Activated T-helper 1 cell treated with Interleukin-2 at 50 U/mL for 16 hours (primary cell): ENCODE results near the gene ATP8B3.
"Not testable (repeated sequence)": the region's sequence is repeated elsewhere in the genome, so short reads cannot be mapped to it uniquely, and the experiment has no call there.

Experiments
- DNase-seq: peaks from one replicate; pipeline ENCODE4 v3.0.0-alpha.2; 2020; ENCODE audit warnings: low read depth

ATP8B3 gene

GRCh38 chr19:1769645-1769985 lies 42.5 kb downstream of the ATP8B3 start:
- DNase-seq = no peak

DNA sequence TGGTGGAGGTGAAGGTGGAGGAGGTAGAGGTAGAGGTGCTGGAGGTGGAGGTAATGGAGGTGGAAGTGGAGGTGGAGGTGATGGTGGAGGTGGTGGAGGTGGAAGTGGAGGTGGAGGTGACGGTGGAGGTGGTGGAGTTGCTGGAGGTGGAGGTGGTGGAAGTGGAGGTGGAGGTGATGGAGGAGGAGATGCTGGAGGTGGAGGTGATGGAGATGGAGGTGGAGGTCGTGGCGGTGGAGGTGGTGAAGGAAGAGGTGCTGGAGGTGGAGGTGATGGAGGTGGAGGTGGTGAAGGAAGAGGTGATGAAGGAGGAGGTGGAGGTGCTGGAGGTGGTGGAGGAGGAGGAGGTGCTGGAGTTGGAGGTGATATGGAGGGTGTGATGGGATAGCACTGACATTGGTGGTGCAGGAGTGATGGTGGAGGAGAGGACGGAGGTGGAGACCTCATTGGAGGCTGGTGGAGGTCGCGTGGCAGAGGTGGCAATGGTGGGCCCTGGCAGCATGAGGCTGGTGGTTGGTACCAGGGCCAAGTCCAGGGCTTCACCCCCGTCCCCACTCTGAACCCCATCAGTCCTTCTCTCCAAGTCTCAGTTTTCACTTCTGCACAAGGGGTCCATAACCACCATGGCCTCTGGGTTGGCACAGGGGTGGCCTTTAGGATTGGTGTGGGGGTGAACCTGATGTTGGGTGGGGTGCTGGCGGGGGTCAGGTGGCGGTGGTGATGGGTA lies 43.0 kb downstream of the ATP8B3 start:
- DNase-seq = no peak

GRCh38 chr19:1768248-1768647 lies 43.8 kb downstream of the ATP8B3 start:
- DNase-seq = no peak

DNA sequence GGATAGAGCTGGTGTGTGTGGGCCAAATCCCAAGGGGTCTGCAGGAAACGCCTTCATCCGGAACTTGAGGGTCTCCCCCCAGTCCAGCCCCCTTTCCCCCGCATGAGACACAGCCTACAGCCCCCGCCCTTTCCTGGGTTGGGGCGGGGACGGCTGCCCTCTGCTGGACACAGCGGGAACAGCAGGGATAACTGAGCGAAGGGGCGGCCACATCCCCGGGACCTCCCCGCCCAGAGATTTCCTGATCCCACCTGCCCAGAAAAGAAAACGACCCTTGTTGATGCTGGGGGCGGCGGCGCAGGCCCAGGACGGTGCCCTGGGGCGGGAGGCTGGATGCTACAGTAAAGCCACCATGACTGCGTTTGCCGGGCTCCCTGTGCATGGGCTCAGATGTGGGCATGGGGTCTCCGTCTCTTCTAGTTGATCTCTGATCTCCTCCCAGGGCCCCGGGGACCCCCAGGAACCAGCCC lies 44.6 kb downstream of the ATP8B3 start:
- peak; percentile 35 for DNase-seq

- DNase-seq = no peak
These were observed 45.2 kb downstream of the ATP8B3 start for GRCh38 chr19:1766800-1767352.

DNA sequence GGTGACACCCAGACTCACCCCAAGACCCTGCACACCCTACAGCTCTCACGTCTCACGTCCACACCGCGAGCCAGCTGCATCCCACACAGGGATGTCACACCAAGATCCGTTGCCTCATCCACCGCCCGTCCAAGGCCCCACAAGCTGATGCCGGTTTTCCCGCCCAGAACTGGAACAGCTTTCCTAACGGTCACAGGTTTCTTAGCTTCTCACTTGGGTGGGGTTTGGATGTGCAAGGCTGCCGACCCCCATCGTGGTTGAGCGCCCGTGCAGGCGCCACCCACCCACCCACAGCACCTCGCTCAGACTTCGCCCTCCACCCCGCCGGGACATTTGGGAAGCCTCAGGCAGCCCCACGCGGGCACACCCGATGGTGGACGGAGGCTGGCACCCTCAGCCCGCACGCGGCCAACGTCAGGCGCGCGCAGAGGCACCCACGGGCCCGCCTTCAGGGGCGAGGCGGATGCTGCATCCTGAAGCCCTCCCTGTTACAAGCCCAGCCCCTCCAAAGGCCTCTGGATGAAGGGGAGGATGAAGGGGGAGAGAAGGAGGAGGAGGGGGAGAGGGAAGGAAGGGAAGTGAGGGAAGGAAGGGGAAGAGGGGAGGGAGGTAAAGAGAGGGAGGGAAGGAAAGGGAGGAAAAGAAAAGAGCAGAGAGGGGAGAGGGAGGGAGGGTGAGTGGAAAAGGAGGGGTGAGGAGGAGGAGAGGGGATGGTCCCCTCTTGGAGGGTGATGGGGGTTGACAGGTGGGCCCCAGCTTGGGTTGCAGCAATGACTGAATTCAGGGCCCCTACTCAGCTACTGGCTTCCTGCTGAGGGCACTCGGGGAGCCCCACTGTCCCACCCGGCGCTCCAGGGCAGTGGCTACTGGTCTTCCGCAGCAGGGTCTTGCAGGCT lies 45.9 kb downstream of the ATP8B3 start:
- DNase-seq = no peak

GRCh38 chr19:1765232-1765903 lies 46.7 kb downstream of the ATP8B3 start:
- DNase-seq = no peak

- no peak for DNase-seq
These were observed 47.3 kb downstream of the ATP8B3 start for GRCh38 chr19:1764729-1765128.

DNA sequence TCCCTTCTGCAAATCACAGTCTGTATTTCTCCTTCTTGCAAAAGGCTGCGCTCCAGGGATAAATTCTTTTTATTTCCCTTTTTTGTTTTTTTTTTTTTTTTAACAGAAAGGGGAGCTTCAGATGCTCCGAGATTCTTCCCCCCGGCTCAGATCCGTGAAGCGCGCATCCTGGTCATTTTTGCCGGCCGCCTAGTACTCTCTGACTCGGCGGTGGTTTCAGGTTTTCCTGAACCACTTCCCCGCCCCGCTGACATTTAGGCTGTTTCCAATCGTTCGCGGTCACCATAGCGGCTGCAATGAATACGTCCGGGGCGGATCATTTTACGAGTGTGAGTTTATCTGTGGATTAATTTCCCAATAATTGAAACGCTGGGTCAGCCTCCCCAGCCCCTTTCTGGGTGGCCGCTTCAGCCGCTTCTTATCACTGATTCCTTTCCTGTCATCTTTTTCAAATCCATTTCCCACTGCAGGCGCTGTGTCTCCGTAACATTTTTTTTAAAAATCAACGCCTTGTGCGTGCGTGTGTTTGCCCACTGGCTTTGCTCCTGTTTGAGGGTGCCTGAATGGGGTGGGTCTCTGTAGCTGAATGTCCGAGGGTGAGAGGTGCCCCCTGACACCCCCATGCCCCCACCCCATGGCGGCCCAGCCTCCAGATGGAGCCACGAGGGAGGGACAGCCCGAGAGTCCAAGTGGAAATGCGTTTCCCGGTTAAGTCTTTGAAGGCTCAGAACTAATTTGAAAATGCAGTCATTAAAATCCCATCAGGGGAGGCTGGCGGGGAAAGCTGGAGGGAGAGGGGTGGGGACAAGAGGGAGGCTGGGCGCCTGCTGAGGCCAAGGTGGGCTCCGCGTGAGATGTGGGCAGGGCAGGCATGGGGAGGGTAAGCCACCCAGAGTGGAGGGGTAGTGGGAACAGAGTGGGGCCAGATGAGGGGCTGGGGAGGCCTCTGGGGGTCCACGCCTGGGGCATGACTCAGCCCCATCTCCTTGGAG lies 48.1 kb downstream of the ATP8B3 start:
- DNase-seq = no peak

- no peak for DNase-seq
These were observed 49.6 kb downstream of the ATP8B3 start for GRCh38 chr19:1762243-1763117.

DNA sequence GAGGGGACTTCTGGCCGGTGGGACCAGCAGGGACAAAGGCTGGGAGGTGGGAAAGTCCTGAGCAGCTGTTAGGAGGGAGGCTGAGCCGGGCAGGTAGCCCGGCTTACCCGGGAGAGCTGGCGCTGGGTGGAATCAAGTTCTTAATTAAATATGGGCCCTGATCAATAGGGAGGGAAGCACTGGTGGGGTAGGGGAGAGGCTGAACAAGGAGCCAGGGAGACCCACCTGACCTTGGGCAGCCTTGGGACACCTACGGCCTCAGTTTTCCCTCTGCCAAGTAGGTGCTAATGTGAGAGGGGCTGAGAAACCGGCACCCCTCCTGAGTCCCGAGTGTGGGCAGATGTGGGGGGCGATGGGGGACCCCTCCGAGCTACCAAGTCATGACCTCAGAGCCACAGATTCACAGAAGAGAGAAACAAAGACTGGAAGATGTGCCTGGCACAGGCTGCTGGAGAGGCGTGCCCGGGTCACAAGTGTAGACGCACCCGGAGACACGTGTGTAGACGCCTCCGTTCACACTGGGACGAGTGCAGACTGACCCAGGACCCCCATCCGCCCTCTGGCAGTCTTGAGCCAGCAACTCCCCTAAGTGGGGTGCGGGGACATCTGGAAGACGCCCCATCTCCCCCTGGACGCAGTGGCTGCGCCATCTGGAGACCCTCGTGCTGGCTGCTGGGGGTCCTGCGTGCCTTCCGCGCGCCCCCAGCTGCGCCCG lies 50.4 kb downstream of the ATP8B3 start:
- DNase-seq = no peak

DNA sequence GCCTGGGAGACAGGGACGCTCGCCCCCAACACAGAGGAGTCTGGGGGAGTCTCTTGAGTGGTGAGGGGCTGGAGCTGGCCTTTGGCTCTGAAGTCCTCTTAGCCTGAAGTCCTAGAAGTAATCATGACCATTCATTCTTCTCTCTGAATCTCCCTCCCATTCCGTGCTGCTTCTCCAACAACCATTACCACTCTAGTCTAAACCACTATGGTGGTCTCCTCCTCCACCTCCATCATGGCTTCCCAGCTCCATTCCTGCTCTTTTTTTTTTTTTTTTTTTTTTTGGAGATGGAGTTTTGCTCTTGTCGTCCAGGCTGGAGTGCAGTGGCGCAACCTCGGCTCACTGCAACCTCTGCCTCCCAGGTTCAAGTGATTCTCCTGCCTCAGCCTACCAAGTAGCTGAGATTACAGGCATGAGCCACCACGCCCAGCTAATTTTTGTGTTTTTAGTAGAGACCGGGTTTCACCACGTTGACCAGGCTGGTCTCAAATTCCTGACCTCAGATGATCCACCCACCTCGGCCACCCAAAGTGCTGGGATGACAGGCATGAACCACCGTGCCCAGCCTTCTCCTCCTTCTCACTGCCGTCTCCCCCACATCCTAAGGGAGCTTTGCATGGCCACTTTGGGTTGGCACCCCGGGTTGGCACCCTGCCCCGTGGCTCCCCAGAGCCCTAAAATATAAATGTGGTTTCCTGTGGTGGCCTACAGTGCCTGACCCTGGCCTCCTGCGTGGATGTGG lies 51.1 kb downstream of the ATP8B3 start:
- not testable (repeated sequence) for DNase-seq

DNA sequence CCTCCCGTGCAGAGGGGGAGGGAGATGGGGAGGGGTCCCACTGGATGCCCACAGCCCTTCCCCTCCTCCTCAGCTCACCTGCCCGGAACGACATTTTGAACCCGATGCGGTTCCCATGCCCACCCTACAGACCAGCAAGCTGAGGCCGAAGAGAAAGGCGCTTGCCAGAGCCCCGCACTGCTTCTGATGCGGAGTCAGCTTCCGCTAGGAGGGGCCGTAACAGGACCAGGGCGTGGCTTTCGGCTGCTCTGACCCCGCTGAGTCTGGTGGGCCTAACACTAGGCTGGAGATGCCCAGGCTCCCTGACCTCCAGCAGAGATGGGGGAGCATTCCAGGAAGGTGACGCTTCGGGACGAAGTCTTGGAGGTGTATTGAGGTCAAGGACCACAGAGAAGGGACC lies 52.1 kb downstream of the ATP8B3 start:
- no peak for DNase-seq

DNA sequence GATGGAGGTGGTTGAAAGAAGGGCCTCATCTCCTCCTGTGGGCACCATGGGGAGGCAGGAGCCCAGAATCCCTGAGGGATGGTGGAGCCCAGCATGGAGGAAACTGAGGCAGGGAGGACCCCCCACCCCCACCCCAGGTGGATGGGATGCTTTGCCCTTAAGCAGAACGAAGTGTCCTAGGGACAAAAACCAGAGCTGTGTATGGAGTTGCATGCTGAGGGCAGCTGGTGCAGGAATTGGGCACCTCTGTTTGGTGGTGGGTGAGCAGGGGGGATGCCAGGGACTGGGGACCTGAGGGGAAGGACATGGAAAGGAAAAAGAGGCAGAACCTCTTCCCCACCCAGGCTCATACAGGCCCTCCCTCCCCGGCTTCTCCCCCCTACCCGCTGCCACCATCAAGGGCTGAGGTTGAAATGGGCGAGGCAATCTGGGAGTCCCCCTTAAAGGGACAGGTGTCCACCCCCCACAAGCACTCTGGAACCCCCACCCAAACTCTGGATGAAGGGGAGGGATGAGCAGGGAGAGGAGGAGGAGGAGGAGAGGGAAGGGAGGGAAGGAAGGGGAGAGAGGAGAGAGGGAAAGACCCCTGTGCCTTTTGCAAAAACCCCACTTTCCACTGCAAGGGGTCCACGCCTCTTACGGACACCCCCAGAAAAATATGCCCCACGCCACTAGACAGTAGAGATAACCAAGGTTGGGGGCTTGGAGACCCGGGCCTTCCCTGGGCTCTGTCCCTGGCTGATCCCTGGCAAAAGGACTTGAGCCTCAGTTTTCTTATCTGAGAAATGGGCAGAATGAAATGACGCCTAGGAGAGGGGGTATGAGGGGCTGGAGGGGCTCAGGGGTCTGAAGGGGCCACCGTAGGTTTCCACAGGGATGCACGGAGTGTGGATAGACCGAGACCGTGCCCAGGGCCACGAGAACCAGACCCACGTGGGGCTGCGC lies 52.8 kb downstream of the ATP8B3 start:
- no peak for DNase-seq

DNA sequence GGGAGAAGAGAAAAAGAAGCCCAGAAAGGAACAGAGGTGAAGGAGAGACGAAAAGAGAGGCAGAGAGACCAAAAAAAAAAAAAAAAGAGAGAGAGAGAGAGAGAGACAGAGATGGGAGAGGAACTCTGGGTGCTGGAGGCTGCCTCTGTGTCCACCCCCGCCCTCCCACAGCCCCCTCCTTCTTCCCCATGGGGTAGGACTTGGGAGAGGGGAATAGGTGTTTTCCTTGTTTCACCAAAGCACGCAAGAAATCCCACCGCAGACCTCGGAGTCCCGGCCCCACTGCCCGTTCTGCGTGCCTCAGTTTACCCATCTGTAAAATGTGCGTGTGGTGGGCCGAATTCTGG lies 53.9 kb downstream of the ATP8B3 start:
- no peak for DNase-seq

GRCh38 chr19:1757468-1758230 lies 54.4 kb downstream of the ATP8B3 start:
- no peak for DNase-seq
